HL-60/S4 treated with phorbol 12-myristate 13-acetate at 8.2 ng/mL for 4 days and 3 days (cell line): ENCODE results near the gene CDC14A.

Experiments used
- in situ Hi-C: fragments of 300-500 bp; cut with MboI; formaldehyde crosslinking; loops from 2 replicates; pipeline ENCODE4 v1.15.0; 2022; ENCODE audit warnings: low sequenced_read_pairs

Gene CDC14A

GRCh38 chr1:100479620-100480338, 127.5 kb downstream of the CDC14A start:
- in situ Hi-C loops: no loop called here

GRCh38 chr1:100481303-100481702, 129.0 kb downstream of the CDC14A start:
- in situ Hi-C loops: no loop called here

GRCh38 chr1:100482167-100482566, 129.9 kb downstream of the CDC14A start:
- in situ Hi-C loops: no loop called here

GRCh38 chr1:100482748-100483147, 130.4 kb downstream of the CDC14A start:
- in situ Hi-C loops: no loop called here

- in situ Hi-C loops: no loop called here
Measured at GRCh38 chr1:100483230-100483629, 130.9 kb downstream of the CDC14A start.

DNA sequence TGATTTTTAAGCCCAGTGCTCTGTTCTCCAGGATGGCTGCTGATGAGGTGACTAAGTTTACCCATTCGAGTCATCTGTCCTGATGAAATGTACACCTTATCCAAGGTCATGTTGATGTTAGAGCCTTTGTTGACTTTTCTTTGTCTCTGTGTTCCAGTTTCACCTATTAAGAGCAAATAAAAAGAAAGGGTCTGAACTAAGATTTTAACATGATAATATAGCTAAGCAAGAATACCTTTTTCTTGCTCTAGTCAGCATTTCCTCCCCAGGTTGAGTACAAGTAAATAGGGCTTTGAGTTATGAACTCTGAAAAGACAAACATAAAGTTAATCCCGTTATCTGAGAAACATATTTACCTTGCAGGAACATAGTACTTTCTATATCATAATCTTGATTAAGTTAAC, 133.6 kb downstream of the CDC14A start:
- in situ Hi-C loops: no loop called here

- in situ Hi-C loops: no loop called here
Measured at GRCh38 chr1:100494393-100495084, 142.2 kb downstream of the CDC14A start.

DNA sequence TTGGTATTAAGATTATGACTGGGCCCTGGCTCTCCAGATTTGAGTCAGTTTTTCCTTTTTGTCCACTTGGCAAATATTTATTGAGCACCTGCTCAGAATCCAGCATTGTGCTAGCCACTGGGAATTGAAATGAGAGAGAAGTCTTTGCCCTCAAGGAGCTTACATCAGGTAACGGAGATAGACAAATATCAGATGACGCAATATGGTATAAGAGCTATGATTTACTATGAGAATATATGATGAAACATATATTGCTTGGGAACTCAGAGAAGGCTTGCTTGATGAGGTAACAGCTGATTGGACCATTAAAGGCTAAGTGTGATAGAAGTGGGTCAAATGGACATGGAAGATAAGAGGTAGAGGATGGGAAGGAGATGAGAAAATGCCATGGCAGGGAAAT, 144.6 kb downstream of the CDC14A start:
- in situ Hi-C loops: no loop called here

GRCh38 chr1:100497796-100498195, 145.5 kb downstream of the CDC14A start:
- in situ Hi-C loops: no loop called here

- in situ Hi-C loops: no loop called here
Measured at GRCh38 chr1:100499194-100499811, 147.0 kb downstream of the CDC14A start.

DNA sequence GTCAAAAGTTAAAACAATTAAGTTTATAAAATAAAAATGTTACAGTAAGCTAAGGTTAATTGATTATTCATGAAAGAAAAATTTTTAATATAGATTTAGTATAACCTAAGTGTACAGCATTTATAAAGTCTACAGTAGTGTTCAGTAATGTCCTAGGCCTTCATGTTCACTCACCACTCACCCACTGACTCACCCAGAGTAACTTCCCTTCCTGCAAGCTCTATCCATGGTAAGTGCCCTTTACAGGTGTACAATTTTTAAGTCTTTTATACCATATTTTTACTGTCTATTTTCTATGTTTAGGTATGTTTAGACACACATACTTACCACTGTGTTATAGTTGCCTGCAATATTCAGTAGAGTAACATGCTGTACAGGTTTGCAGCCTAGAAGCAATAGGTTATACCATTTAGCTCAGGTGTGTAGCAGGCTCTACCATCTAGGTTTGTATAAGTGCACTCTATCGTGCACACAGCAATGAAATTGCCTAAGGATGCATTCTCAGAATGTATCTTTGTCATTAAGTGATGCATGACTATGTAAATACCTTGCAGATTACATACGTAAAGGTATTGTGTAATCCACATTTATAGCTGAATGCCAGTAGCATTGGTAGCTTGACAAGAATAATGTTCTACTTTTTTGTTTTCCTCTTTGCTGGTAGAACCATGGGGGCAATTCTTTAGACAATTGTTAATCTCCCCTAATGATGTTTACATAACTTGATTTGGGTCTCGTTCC, 149.9 kb downstream of the CDC14A start:
- in situ Hi-C loops: no loop called here

DNA sequence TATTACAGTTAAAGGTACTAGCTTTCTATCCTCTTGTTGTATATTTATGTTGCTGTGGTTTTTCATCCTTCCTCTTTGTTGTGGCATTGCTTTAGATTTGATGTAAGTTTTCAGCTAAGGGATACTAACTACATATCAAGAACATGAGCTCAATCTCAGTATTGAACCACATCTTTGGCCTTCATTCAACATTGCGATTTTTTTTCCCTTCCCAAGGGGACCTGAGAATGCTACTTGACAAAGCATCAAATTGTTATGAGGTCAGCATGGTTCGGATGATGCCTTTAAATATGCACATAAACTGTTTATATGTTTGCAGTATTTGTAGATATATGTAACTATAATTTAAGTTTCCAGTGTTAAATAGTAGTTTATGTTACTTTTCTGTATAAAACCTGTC, 153.9 kb downstream of the CDC14A start:
- in situ Hi-C loops: no loop called here

- in situ Hi-C loops: no loop called here
Measured at GRCh38 chr1:100510451-100510850, 158.1 kb downstream of the CDC14A start.

DNA sequence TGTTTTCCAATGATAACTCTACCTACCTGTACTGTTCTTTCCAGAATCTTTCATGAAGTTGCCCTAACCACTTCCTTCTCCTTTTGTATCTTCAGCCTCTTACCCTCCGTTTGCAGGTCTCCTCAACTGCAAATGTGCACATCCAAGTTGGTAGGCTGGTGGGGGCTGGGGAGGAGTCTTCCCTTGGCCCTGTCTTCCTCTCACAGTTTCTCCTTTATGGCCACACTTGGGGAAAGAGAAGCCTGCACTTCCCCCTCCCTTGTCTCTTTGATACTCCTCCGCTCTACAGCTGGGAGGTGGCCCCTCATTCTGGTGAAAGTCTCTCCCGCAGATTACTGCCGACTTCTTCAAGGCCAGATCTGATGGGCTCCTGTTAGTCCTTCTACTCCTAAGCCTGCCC, 158.8 kb downstream of the CDC14A start:
- in situ Hi-C loops: no loop called here

- in situ Hi-C loops: no loop called here
Measured at GRCh38 chr1:100511773-100512172, 159.5 kb downstream of the CDC14A start.

DNA sequence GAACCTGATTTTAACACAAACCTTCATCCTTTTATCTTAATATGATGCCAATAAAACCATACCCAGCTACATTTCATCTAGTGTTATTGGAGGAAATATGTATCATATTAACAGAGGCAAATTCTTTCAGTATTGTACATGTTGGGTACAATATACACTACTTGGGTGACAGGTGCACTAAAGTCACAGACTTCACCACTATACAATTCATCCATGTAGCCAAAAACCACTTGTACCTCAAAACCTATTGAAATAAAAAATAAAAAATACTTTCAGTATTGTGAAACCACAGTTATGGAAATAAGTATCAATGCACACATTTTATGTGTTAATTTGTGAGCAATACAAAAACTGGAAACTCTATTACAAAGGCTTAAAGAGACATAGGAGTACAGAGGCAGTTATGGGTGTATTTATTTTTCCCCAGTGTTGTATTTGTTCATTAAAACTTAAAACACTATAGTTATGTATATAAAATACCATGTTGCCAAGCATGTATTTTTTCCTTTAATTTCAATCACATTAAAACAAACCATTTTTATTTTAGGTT, 160.6 kb downstream of the CDC14A start:
- in situ Hi-C loops: no loop called here

GRCh38 chr1:100516857-100517256, 164.6 kb downstream of the CDC14A start:
- in situ Hi-C loops: no loop called here

DNA sequence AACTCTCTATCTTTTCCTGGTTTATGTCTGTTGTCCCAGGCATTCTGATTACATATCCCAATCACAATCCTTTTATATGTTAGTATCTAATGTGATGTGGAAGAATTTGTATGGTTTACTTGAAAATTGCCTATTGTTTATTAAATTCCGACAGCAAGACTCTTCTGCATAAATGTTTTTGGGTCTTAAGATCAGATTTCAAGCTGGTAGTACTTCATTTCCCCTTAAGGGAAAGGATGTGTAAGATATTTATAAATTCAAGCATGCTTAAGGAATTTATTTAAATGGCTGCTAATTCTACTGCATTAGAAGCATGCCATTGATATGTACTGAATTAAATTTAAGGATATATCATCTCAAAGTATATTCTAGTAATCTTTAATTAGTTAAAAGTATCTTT, 165.2 kb downstream of the CDC14A start:
- in situ Hi-C loops: no loop called here

- in situ Hi-C loops: no loop called here
Measured at GRCh38 chr1:100518023-100518422, 165.7 kb downstream of the CDC14A start.

GRCh38 chr1:100523038-100523652, 170.8 kb downstream of the CDC14A start:
- in situ Hi-C loops: no loop called here

- in situ Hi-C loops: no loop called here
Measured at GRCh38 chr1:100524355-100524754, 172.0 kb downstream of the CDC14A start.
